ENCODE results near the gene CFAP251.

CFAP251 gene

GRCh38 chr12:122003651-122004611 lies 85.5 kb downstream of the CFAP251 start:
- DNase-seq (ENCODE audit: extremely low read depth, low read depth) = no peak
- no peak for TF ChIP-seq CTCF (IDR thresholded peaks at IDR 0.05; ENCODE audit: low read depth, low read length)

- DNase-seq (ENCODE audit: extremely low read depth, low read depth) = no peak
- TF ChIP-seq CTCF (IDR thresholded peaks at IDR 0.05; ENCODE audit: low read depth, low read length) = no peak
Measured at GRCh38 chr12:122004633-122005071, 86.3 kb downstream of the CFAP251 start.

GRCh38 chr12:122005252-122005776 lies 86.9 kb downstream of the CFAP251 start:
- no peak for TF ChIP-seq CTCF (IDR thresholded peaks at IDR 0.05; ENCODE audit: low read depth, low read length)
- no peak for DNase-seq (ENCODE audit: extremely low read depth, low read depth)

GRCh38 chr12:122006186-122006926 lies 88.0 kb downstream of the CFAP251 start:
- TF ChIP-seq CTCF (IDR thresholded peaks at IDR 0.05; ENCODE audit: low read depth, low read length) = no peak
- DNase-seq (ENCODE audit: extremely low read depth, low read depth) = no peak

- DNase-seq (ENCODE audit: extremely low read depth, low read depth) = no peak
- no peak for TF ChIP-seq CTCF (IDR thresholded peaks at IDR 0.05; ENCODE audit: low read depth, low read length)
Measured at GRCh38 chr12:122009741-122010140, 91.3 kb downstream of the CFAP251 start.

- no peak for DNase-seq (ENCODE audit: extremely low read depth, low read depth)
- TF ChIP-seq CTCF (IDR thresholded peaks at IDR 0.05; ENCODE audit: low read depth, low read length) = no peak
Measured at GRCh38 chr12:122012184-122012583, 93.8 kb downstream of the CFAP251 start.

All from AG09319 (cell line).